IPS DF 6.9 (cell line): Measurements from ENCODE around the gene PTPRA.

Source experiments
- DNase-seq: peaks from one replicate; pipeline ENCODE4 v3.0.0-alpha.2; 2013; ENCODE audit warnings: low read depth, low spot score
- H3K27ac ChIP-seq: one replicate; pipeline ENCODE4 v1.5.1; 2013; ENCODE audit warnings: low read length, control low read depth
- H3K27me3 ChIP-seq: 2 replicates; pipeline ENCODE4 v1.6.1; 2013; ENCODE audit warnings: mild to moderate bottlenecking, low read length; ENCODE audit not compliant: control insufficient read depth, insufficient read depth
- H3K36me3 ChIP-seq: 2 replicates; pipeline ENCODE4 v1.6.1; 2013; ENCODE audit warnings: low read length; ENCODE audit not compliant: control insufficient read depth, insufficient read depth
- H3K4me1 ChIP-seq: 2 replicates; pipeline ENCODE4 v1.6.1; 2013; ENCODE audit warnings: low read length; ENCODE audit not compliant: control insufficient read depth, insufficient read depth
- H3K4me3 ChIP-seq: 2 replicates; pipeline ENCODE4 v1.5.1; 2013; ENCODE audit warnings: mild to moderate bottlenecking, low read length
- H3K9me3 ChIP-seq: 2 replicates; pipeline ENCODE4 v1.6.1; 2013; ENCODE audit warnings: low read length, inconsistent platforms; ENCODE audit not compliant: control insufficient read depth, insufficient read depth
- WGBS: extraction: QIAGEN DNeasy Blood & Tissue Kit; methylation state at CpG from one replicate; pipeline ENCODE4 v1.1.7; 2013; ENCODE audit warnings: mixed read lengths, missing lambda C conversion rate; ENCODE audit not compliant: insufficient read length, insufficient coverage; 5-methylcytosine and 5-hydroxymethylcytosine counted together

Gene PTPRA

DNA sequence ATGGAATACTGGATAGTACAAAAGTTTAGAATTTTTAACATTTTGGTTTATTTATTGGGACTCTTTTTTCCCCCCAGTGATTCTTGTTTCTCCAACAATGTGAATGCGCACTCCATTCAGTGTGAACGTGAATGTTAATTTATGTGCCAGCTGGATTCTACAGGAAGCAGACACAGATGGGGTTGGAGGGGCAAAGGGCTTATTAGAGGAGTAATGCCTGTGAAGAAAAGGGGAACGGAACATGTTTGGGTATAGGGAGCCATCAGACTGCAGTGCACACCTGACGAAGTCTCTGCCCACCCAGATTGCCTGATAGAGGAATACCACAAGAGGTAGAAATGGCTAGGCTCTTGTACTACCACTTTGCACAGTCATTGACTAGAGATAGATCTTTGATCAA is 48.2 kb downstream of the PTPRA start:
- WGBS = no CpG with 5 or more reads among the region's 4 CpGs
- H3K36me3 ChIP-seq = peaks cover 4% of the 10 kb centered on the region; the same call in 1 of the 2 replicates

DNA sequence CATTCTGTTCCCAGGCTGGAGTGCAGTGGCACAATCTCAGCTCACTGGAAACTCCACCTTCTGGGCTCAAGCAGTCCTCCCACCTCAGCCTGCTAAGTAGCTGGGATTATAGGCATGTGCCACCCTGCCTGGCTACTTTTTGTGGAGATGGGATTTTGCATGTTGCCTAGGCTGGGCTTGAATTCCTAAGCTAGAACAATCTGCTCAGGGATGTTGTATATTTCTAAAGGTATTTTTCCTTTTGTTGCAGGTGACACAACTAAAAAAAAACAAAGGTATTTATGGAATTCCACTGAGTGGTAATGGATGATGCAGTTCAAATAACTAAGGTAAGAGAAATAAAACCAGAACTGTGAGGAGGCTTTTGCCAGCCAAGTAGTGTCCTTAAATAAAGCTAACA is 49.7 kb downstream of the PTPRA start:
- Histone ChIP-seq H3K27ac (no peak overlapping the region), H3K4me1 (peaks cover 6% of the 10 kb centered on the region; the same call in 1 of the 2 replicates), H3K4me3 (no peak overlapping the region), H3K27me3 (no peaks in the 10 kb centered on the region), H3K9me3 (no peaks in the 10 kb centered on the region), H3K36me3 (peaks cover 4% of the 10 kb centered on the region; the same call in 1 of the 2 replicates)
- DNase-seq = no peak

More for the DNA sequence above, 48.2 kb downstream of the PTPRA start:
- Histone ChIP-seq H3K27ac (no peak overlapping the region), H3K4me1 (peaks cover 6% of the 10 kb centered on the region; the same call in 1 of the 2 replicates), H3K27me3 (no peaks in the 10 kb centered on the region), H3K4me3 (no peak overlapping the region), H3K9me3 (no peaks in the 10 kb centered on the region)
- no peak for DNase-seq

DNA sequence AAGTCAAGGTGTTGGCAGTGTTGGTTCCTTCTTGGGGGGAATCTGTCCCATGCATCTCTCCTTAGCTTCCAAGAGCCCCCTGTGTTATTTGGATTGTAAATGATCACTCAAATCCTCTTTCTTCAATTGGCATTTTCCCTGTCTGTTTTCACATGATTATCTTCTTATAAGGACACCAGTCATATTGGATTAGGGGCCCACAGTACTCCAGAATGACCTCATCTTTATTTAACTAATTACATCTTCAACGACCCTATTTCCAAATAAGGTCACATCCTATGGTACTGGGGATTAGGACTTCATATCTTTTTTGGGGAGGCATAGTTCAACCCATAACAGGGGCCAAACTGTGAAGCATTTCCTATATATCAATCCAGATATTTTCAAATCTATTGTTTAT is 57.3 kb downstream of the PTPRA start:
- no CpG with 5 or more reads among the region's 1 CpG for WGBS
- no peak overlapping the region for H3K27ac ChIP-seq
- H3K4me3 ChIP-seq = no peak overlapping the region
- H3K27me3 ChIP-seq = no peaks in the 10 kb centered on the region
- no peaks in the 10 kb centered on the region; the same call in 1 of the 2 replicates for H3K4me1 ChIP-seq
- no peak for DNase-seq
- no peaks in the 10 kb centered on the region for H3K36me3 ChIP-seq
- H3K9me3 ChIP-seq = no peaks in the 10 kb centered on the region

DNA sequence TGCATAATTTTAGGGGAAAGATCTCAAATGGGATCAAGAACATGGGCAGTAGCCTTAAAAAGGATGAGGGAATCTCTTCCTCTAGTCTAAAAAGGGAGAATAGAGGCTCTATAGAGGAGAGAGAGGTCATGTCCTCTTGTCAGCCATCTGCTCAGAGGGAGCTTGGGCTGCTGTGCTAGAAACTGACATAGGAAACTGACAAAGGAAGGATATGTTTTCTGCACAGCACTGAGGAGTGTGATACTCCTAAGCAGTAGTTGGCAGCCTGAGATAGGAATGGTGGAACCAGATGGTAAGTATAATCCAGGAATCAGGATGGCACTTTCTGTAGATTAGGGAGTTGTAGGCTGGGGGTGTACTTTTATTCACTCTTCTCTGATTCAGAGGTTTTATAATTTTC is 59.2 kb downstream of the PTPRA start:
- no peak for DNase-seq
- Histone ChIP-seq H3K9me3 (no peaks in the 10 kb centered on the region), H3K4me1 (no peaks in the 10 kb centered on the region; the same call in 1 of the 2 replicates), H3K36me3 (no peaks in the 10 kb centered on the region), H3K27ac (no peak overlapping the region), H3K4me3 (no peak overlapping the region), H3K27me3 (no peaks in the 10 kb centered on the region)

DNA sequence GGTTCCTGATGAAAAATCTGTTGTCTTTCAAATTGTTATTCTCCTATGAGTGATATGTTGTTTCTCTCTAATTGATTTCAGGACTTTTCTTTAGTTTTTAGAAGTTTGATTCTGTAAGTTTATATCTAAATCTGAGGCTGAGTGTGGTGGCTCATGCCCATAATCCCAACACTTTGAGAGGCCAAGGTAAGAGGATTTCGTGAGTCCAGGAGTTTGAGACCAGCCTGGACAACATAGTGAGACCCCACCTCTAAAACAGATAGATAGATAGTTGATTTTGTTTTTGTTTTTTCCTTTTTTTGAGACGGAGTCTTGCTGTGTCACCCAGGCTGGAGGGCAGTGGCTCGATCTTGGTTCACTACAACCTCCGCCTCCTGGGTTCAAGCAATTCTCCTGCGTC is 64.6 kb downstream of the PTPRA start:
- H3K4me1 ChIP-seq = no peaks in the 10 kb centered on the region
- no peaks in the 10 kb centered on the region for H3K27me3 ChIP-seq
- H3K27ac ChIP-seq = no peak overlapping the region
- no peaks in the 10 kb centered on the region for H3K36me3 ChIP-seq
- WGBS = no CpG with 5 or more reads among the region's 5 CpGs
- H3K4me3 ChIP-seq = no peak overlapping the region
- no peaks in the 10 kb centered on the region for H3K9me3 ChIP-seq
- no peak for DNase-seq

DNA sequence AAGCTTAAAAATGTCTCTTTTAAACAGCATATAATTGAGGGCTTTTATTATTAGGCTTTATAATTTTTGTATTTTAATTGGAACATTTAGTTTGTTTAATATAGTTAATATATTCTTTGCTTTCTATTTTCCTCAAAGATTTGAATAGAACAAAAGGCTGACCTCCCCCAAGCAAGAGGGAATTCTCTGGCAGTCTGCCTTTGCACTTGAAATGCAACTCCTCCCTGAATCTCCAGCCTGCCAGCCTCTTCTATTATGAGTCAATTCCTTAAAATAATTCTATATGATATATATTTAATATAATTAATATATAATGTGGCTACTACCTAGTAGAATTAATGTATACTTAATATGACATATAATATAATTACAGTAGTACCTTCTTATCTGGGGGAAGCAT is 69.2 kb downstream of the PTPRA start:
- DNase-seq = no peak
- no peak overlapping the region for H3K27ac ChIP-seq

DNA sequence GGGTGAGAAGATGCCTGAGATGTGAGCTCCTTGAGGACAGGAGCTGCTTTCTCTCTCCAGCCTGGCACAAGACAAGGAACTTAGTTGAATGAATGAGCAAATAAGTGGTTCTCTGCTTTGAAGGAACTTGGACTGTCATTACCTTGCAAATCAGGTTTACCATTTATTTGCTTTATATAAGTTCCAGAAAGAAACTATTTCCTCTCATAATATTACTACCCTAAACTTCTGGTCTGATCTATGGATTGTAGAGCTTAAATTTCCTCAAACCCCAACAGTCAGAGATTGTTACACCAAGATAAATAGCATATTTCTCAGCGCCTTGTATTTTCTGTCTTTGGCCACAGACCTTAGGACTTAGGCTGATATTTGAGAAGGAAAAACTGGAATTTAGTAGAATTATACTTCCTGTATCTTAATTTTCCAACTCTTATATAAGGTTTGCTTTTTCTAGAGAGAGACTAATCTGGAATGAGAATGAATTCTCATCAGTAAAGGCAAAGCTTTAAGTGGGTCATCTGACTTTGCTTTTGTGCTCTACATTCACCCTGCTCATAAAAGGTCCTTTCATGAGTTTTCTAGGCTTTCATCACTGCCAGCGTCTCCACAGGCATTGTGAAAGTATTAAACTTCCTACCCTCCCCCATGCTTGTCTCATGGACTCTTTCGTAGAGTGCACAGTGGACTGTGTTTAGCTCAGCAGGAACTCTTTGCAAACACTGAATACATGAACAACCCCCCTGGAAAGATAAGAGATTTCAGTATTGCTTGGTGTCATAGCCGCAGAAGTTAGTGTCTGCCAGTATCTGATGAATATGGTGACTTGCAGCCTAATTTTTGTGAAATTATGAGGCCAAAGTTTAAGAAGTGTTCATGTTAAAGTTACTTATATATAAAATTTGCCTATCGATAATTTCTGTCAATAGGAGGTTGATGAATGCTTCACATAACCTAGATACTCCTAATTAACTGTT is 74.0 kb downstream of the PTPRA start:
- no peaks in the 10 kb centered on the region for H3K27me3 ChIP-seq
- no peaks in the 10 kb centered on the region for H3K36me3 ChIP-seq
- WGBS = no CpG with 5 or more reads among the region's 5 CpGs
- no peaks in the 10 kb centered on the region for H3K4me1 ChIP-seq
- DNase-seq = no peak
- no peaks in the 10 kb centered on the region for H3K9me3 ChIP-seq
- no peak overlapping the region for H3K4me3 ChIP-seq
- H3K27ac ChIP-seq = no peak overlapping the region

More for the DNA sequence above, 69.2 kb downstream of the PTPRA start:
- Histone ChIP-seq H3K4me3 (no peak overlapping the region), H3K4me1 (no peaks in the 10 kb centered on the region), H3K36me3 (no peaks in the 10 kb centered on the region), H3K27me3 (no peaks in the 10 kb centered on the region), H3K9me3 (no peaks in the 10 kb centered on the region)

DNA sequence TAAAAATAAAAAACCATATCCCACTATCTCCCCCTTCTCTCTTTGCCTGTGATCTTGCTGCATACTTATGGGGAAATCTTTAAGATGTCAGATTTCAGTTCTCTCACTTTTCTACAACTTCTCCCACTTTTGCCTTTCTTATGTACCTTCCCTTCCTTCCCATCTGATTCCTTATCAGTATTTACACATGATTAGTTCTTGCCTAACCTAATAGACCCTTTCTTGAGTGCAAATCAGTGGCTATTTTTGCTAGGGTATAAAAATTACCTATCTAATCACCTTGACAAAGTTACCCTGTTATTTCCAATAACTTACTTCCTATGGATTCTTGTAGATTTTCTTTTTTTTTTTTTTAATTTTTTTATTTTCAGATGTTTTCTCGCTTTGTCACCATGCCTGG is 75.7 kb downstream of the PTPRA start:
- DNase-seq = no peak
- Histone ChIP-seq H3K27me3 (no peaks in the 10 kb centered on the region), H3K27ac (no peak overlapping the region), H3K9me3 (no peaks in the 10 kb centered on the region), H3K36me3 (no peaks in the 10 kb centered on the region), H3K4me3 (no peak overlapping the region), H3K4me1 (no peaks in the 10 kb centered on the region)
- WGBS = no CpG with 5 or more reads among the region's 1 CpG

DNA sequence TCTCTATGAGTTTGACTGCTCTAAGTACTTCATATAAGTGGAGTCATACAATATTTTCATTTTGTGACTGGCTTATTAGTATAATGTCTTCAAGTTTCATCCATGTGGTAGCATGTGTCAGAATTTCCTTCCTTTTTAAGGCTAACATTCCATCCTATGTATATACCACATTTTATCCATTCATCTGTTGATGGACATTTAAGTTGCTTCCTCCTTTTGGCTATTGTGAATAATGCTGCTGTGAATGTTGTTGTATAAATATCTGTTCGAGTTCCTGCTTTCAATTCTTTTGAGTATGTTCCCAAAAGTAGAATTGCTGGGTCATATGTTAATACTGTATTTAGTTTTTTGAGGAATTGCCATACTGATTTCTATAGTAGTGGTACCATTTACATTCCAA is 79.5 kb downstream of the PTPRA start:
- no peaks in the 10 kb centered on the region for H3K36me3 ChIP-seq
- H3K9me3 ChIP-seq = no peaks in the 10 kb centered on the region
- no peaks in the 10 kb centered on the region for H3K4me1 ChIP-seq
- no peak overlapping the region for H3K4me3 ChIP-seq
- no peak overlapping the region for H3K27ac ChIP-seq
- H3K27me3 ChIP-seq = no peaks in the 10 kb centered on the region
- no CpG with 5 or more reads among the region's 1 CpG for WGBS
- DNase-seq = no peak

DNA sequence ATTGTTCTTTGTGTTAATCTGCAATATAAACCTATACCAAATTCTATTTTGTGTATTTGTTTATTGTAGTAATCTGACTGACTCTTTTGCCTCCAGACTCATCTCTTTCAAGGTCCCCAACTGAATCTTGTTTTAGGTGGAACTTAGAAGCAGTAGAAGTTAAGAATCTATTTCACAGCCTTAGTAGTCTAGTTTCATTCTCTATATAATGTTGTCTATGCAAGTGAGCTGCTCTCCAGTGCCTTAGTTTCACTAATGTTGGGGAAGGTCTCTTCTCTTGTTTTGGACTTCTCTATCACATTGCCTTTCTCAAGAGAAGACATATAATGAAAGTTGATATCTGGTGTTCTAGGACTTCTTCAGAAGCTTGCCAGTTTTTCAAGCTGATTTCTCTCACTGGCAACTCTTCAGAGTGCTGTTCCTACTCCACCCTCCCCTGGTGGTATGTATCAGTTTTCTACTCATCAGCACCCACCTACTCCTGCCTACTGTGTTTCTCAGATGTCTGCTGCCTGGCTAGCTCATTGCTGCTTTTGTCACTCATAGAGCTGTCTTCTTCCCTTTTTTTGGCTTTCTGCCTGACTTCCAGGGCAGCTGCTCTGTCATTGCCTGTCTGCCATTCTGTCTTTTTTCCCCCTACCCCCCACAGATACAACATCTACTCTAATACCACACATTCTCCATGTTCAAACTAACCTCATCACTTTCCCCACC is 82.1 kb downstream of the PTPRA start:
- no peaks in the 10 kb centered on the region for H3K27me3 ChIP-seq
- no peak overlapping the region for H3K4me3 ChIP-seq
- H3K27ac ChIP-seq = no peak overlapping the region
- H3K4me1 ChIP-seq = no peaks in the 10 kb centered on the region
- H3K9me3 ChIP-seq = no peaks in the 10 kb centered on the region; the same call in 1 of the 2 replicates
- H3K36me3 ChIP-seq = no peaks in the 10 kb centered on the region
- no peak for DNase-seq
